ENCODE data around the gene PHOSPHO1. TPM values are rescaled to one million over a fixed set of nuclear protein-coding genes. Genes with fewer than 3 reads are reported as not detected.

PHOSPHO1 gene
- total RNA-seq, 2 donors from 2014 or later, result 0.31 to 0.41 TPM

Other genes starting within 250 kb of the PHOSPHO1 start
- under 1 TPM in 1 of 2 donors, not detected in 1; 0.03 TPM for gene IGF2BP1, start 233.4 kb downstream of the PHOSPHO1 start, total RNA-seq
- gene B4GALNT2, start 98.0 kb downstream of the PHOSPHO1 start, total RNA-seq, result under 1 TPM in 1 of 2 donors, not detected in 1; 0.03 TPM
- gene GNGT2, start 20.2 kb downstream of the PHOSPHO1 start, total RNA-seq, result 1 to 10 TPM; 1.9 to 2.2 TPM
- 10 to 100 TPM in 1 of 2 donors, 1 to 10 TPM in 1; 5.7 to 12.5 TPM for gene ABI3, start 20.1 kb downstream of the PHOSPHO1 start, total RNA-seq
- gene ZNF652, start 131.5 kb upstream of the PHOSPHO1 start, total RNA-seq, result 10 to 100 TPM; 23.4 to 25.2 TPM
- 100 to 1,000 TPM; 203 to 215 TPM for gene PHB1, start 184.1 kb upstream of the PHOSPHO1 start, total RNA-seq

All from left cardiac atrium (tissue), 2 donors.